ENCODE measurements around the gene ZNF526. TPM values are rescaled to one million over a fixed set of nuclear protein-coding genes. Genes with fewer than 3 reads are reported as not detected.

Gene ZNF526
- total and polyA plus RNA-seq, 10 donors = 1.9 to 15.0 (median 8.4) TPM

DNA sequence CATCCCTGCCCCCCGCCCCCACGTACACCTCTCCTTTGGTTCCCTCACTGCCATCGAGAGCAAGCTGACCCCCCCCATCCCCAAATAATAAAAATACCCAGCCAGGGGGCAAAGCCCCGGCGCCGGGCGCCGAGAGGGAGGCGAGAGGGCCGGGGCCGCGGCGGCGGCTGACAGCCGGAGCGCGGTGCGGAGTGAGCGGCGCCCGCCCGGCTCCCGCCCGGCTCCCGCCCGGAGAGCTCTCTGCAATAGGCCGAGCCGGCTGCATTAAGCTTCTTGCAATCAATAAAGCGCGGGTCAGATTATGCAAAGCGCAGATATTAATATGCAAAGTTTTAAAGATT lies 43.5 kb upstream of the ZNF526 start:
- peaks cover 0 to 84% (median 60%) of the 10 kb centered on the region in 7 donors for H3K27me3 ChIP-seq (replicated peaks in 1 of 7)
- H3K9me3 ChIP-seq = no peaks in the 10 kb centered on the region
- 0 to 2% (median 0%) methylated on average over 29 to 31 of the region's 31 CpGs for WGBS, 5 donors
- DNase-seq = no peak
- H3K27ac ChIP-seq = no peak overlapping the region
- TF ChIP-seq, protein P1, sequence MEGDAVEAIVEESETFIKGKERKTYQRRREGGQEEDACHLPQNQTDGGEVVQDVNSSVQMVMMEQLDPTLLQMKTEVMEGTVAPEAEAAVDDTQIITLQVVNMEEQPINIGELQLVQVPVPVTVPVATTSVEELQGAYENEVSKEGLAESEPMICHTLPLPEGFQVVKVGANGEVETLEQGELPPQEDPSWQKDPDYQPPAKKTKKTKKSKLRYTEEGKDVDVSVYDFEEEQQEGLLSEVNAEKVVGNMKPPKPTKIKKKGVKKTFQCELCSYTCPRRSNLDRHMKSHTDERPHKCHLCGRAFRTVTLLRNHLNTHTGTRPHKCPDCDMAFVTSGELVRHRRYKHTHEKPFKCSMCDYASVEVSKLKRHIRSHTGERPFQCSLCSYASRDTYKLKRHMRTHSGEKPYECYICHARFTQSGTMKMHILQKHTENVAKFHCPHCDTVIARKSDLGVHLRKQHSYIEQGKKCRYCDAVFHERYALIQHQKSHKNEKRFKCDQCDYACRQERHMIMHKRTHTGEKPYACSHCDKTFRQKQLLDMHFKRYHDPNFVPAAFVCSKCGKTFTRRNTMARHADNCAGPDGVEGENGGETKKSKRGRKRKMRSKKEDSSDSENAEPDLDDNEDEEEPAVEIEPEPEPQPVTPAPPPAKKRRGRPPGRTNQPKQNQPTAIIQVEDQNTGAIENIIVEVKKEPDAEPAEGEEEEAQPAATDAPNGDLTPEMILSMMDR (IDR thresholded peaks at IDR 0.05 in 8 of 11, conservative IDR thresholded peaks at IDR 0.05 in 3 of 11) = no peak
- TF ChIP-seq POLR2A (IDR thresholded peaks at IDR 0.05) (no peak), POLR2AphosphoS5 (IDR thresholded peaks at IDR 0.05) (no peak)
- peak overlapping the region; percentile 20 to 75 (median 48) for H3K4me3 ChIP-seq
- no peaks in the 10 kb centered on the region for H3K36me3 ChIP-seq
- intact Hi-C loops (cut with DNase I; ENCODE audit: low total_unique reads) = no loop called here
- H3K4me1 ChIP-seq = peaks cover 2 to 34% (median 22%) of the 10 kb centered on the region in 6 donors

DNA sequence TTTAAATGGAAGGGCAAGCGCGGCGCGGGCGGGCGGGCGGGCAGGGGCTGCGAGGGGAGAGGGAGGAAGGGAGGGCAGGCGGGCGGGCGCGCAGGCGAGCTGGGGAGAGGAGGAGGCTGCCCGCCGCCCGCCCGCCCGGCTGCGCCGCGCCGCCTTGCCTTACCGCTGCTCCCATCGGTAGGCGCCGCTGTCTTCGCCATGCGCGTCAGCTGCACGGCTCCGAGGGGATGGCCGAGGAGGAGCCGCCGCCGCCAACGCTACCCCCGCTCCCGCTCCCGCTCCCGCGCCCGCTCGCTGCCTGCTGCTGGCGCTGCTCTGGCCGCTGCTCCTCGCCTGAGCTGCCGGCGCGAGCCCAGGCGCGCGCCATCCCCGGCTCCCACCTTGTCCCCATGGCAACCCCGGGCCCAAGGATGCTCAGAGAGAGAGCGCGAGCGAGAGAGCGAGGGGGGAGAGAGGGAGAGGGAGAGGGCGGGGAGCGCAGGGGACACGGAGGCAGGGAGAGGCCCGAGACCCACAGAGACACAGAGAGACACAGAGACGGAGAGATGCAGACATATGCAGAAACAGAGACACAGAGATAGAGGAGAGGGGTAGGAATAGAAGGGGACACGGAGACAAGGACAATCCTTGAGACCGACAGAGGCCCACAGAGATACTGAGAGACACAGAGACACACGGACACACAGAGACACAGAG lies 43.0 kb upstream of the ZNF526 start:
- Histone ChIP-seq H3K27me3 (replicated peaks in 1 of 7) (peaks cover 0 to 84% (median 60%) of the 10 kb centered on the region in 7 donors), H3K4me3 (peak overlapping the region; percentile 20 to 75 (median 48)), H3K27ac (peak overlapping the region in 1 of 8 donors; percentile 11), H3K9me3 (no peaks in the 10 kb centered on the region), H3K36me3 (no peaks in the 10 kb centered on the region), H3K4me1 (peaks cover 2 to 39% (median 24%) of the 10 kb centered on the region in 6 donors)
- WGBS, 5 donors = 1 to 3% (median 2%) methylated on average over 21 to 66 of the region's 66 CpGs
- intact Hi-C loops (cut with DNase I; ENCODE audit: low total_unique reads) = no loop called here
- peak; percentile 95 for DNase-seq
- TF ChIP-seq POLR2A (IDR thresholded peaks at IDR 0.05) (no peak), POLR2AphosphoS5 (IDR thresholded peaks at IDR 0.05) (peak in 2 of 3 donors; percentile 51 to 65)
- TF ChIP-seq, protein P1 (IDR thresholded peaks at IDR 0.05 in 8 of 11, conservative IDR thresholded peaks at IDR 0.05 in 3 of 11) = peak in 6 of 11 experiments; percentile 34 to 74 (median 58)

DNA sequence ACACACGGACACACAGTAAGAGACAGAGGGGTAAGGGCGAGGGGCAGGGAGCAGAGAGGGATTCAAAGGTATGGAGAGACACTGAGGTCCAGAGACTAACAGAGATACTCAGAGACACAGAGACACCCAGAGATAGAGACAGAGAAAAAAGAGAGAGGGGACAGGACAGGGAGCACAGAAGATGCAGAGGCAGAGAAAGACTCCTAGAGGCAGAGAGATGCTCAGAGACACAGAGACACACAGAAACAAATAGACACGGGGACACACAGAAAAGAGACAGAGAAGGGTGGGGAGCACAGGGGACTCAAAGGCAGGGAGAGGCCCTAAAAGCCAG lies 42.5 kb upstream of the ZNF526 start:
- no peak overlapping the region for H3K27ac ChIP-seq
- H3K36me3 ChIP-seq = no peaks in the 10 kb centered on the region
- H3K9me3 ChIP-seq = no peaks in the 10 kb centered on the region
- no peak for DNase-seq
- WGBS, 5 donors = 27 to 40% (median 35%) methylated on average over 3 of the region's 3 CpGs
- peaks cover 2 to 45% (median 29%) of the 10 kb centered on the region in 6 donors for H3K4me1 ChIP-seq
- no peak for TF ChIP-seq POLR2A (IDR thresholded peaks at IDR 0.05)
- TF ChIP-seq, protein P1 (IDR thresholded peaks at IDR 0.05 in 8 of 11, conservative IDR thresholded peaks at IDR 0.05 in 3 of 11) = no peak
- no peak for TF ChIP-seq POLR2AphosphoS5 (IDR thresholded peaks at IDR 0.05)
- H3K4me3 ChIP-seq = peak overlapping the region in 1 of 8 donors; percentile 75
- intact Hi-C loops (cut with DNase I; ENCODE audit: low total_unique reads) = no loop called here
- H3K27me3 ChIP-seq (replicated peaks in 1 of 7) = peaks cover 0 to 84% (median 60%) of the 10 kb centered on the region in 7 donors

DNA sequence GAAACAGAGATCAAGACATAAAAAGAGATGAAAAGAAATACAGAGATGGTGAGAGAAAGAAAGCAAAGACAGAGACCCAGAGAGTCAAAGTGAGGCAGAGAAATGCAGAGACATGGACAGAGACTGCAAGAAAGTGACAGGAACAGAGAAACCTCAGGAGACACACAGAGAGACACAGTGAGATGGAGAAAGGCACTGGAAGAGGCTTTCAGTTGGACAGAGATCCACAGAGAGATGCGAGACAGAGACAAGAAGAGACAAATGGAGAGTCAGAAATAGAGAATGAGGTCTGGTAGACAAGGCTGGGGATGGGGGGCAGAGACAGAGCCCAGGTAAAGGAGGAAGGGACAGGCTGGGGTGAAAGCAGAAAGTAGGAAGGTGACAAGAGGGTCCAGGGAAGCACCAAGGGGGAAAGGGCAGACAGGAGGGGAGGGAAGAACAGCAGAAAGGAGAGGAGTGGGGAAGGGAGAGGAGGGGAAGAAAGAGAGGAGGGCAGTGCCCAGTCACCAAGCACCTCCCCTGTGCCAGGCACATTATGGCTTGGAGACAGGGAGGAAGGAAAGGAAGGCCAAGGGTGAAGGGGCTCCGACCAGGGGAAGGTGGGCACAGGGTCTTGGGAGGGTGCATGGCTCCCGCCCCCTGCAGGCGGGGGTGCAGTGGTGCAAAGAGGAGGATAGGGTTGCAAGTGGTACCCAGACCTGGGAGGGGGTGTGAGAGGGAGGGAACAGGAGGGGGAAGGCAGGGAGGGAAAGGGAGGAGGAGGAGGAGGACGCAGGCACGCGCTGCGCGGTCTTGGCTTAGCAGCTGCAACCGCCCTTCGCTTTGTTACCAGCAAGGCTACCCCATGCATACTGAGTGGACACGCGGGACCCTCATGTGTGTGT lies 41.1 kb upstream of the ZNF526 start:
- Histone ChIP-seq H3K4me1 (peaks cover 2 to 58% (median 36%) of the 10 kb centered on the region in 6 donors), H3K4me3 (no peak overlapping the region), H3K36me3 (no peaks in the 10 kb centered on the region), H3K27ac (no peak overlapping the region), H3K27me3 (replicated peaks in 1 of 7) (peaks cover 0 to 72% (median 60%) of the 10 kb centered on the region in 7 donors), H3K9me3 (no peaks in the 10 kb centered on the region)
- TF ChIP-seq, protein P1 (IDR thresholded peaks at IDR 0.05 in 8 of 11, conservative IDR thresholded peaks at IDR 0.05 in 3 of 11) = peak in 5 of 11 experiments; percentile 15 to 52 (median 34)
- TF ChIP-seq POLR2A (IDR thresholded peaks at IDR 0.05) (no peak), POLR2AphosphoS5 (IDR thresholded peaks at IDR 0.05) (no peak)
- no peak for DNase-seq
- WGBS, 5 donors = 9 to 20% (median 12%) methylated on average over 13 of the region's 13 CpGs
- intact Hi-C loops (cut with DNase I; ENCODE audit: low total_unique reads) = no loop called here
